Activated CD4-positive, alpha-beta T cell treated with anti-CD3 and anti-CD28 coated beads, Interleukin-2, amount 50 U/mL, for 24 hours (primary cell): ENCODE data around the gene DEF6.

Source experiments
- DNase-seq, 2 donors: peaks; one replicate each; pipeline ENCODE4 v3.0.0-alpha.2; 2020; ENCODE audit warnings: low read depth in 1 of 2, low spot score in 1 of 2

Gene DEF6, protein sequence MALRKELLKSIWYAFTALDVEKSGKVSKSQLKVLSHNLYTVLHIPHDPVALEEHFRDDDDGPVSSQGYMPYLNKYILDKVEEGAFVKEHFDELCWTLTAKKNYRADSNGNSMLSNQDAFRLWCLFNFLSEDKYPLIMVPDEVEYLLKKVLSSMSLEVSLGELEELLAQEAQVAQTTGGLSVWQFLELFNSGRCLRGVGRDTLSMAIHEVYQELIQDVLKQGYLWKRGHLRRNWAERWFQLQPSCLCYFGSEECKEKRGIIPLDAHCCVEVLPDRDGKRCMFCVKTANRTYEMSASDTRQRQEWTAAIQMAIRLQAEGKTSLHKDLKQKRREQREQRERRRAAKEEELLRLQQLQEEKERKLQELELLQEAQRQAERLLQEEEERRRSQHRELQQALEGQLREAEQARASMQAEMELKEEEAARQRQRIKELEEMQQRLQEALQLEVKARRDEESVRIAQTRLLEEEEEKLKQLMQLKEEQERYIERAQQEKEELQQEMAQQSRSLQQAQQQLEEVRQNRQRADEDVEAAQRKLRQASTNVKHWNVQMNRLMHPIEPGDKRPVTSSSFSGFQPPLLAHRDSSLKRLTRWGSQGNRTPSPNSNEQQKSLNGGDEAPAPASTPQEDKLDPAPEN

DNA sequence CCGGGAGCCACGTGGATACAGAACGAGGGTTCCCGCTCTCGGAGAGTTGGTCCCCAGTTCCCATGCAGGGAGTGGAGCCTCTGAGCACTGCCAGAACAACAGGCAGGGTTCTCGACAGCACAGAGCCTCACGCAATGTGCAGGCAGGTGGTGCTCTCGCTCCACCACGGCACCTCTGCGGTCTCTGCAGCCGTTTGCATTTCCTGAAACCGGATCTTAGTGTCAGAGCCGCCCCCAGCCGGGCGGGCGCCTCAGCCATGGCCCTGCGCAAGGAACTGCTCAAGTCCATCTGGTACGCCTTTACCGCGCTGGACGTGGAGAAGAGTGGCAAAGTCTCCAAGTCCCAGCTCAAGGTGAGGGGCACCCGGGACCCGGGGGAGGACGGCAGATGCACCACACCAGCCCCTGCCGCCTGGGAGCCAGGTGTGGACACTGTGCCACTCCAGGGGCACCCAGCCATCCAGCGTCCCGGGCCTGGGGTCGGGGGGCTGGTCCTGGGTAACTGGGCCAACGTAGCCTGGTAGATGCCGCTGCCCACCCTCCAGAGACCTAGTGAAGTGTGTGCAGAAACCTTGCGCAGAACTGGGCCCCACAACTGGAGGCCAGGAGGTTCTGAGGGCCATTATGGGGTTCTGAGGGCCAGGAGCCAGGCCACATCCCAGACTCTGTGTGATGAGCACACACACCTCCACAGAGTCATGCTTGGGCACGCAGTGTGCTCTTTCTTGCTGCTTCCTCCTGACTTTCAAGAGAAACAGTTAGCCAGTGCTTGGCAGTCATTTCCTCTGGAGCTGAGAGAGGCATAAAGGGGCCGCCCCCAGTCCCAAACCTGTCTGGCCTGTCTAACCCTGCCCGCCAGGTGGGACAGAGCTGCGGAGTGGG, at the start of gene DEF6:
DEF6 (plus strand) TSS at position 218 of the 881 bp plus-strand sequence; CDS start at position 257, 39 bp downstream.
- DNase-seq, result peak; percentile 73 to 85

DNA sequence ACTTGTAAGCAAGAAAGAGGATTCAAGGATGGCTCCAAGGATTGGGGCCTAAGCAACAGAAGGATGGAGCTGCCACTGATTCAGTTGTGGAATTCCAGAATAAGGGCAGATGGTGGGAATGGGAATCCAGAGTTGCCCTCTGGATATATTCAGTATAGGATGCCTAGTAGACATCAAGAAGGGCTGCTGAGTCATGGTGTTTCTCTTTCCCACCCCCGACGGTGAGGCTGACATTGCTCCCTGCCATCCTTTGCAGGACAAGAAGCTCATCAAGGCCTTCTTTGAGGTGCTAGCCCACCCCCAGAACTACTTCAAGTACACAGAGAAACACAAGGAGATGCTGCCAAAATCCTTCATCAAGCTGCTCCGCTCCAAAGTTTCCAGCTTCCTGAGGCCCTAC, 49.3 kb upstream of the DEF6 start:
- no peak for DNase-seq

DNA sequence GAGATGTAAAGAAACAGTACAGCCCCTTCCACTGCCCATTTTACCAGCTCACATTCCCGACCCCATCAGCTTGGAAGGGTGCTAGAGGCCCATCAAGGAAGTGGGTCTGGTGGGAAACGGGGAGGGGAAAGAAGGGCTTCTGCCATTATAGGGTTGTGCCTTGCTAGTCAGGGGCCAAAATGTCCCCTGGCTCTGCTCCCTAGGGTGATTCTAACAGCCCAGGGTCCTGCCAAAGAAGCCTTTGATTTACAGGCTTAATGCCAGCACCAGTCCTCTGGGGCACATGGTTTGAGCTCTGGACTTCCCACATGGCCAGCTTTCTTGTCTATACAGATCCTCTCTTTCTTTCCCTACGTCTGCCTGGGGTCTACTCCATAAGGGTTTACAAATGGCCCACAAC, 48.7 kb upstream of the DEF6 start:
- DNase-seq, result no peak

DNA sequence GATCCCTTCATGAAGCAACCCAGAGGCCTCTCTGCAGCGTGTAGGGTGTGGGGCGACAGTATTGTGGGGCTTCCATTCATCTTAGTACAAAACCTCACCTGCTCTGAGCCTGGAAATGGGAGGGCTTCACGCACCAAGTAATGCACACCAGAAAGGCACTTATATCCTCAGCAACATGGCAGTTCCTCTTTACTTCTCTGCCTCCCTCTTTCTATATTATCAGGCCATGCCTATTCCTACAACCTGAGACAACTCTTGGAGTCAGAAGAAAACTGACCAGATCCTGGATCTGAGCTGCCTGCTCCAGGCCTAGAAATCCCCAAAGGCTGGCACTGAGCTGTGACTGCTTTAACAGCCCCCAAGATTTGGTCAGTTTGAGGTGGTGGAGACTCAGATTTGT, 45.7 kb upstream of the DEF6 start:
- DNase-seq, result no peak

DNA sequence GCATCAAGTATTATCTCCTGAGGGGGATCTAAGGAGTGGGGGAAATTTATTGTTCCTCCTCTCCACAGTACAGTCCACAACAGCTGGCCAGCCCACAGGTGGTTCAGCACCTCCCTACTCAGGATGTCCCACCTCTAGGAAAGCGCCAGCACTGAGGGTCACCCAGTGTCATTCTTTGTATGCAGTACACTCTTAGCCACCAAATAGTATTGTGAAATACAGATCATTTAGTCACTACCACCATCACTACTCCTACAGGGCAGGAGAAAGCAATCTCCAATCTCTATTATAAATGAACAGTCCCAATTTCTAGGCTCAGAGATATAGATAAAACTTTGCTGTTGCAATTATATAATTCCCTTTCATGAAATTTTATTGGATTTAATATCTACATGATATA, 44.4 kb upstream of the DEF6 start:
- DNase-seq, result no peak

DNA sequence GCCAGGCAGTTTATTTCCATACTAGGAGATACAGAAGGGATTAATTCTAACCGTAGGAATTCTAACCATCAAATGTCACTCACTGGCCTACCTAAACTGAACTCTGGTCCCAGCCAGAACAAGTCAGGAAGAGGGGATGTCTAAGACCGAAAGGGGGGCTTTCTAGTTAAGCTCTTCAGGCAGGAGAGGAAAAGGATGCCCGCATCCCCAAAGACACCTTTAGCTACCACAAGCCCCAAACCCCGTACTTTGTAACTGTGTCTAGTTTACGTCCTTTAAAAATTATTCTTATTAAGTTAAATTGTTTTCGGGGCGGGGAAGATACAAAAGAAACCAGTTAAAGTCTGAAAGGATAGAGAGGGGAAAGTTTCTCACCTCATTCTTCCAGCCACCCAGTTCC, 39.3 kb upstream of the DEF6 start:
- no peak for DNase-seq

DNA sequence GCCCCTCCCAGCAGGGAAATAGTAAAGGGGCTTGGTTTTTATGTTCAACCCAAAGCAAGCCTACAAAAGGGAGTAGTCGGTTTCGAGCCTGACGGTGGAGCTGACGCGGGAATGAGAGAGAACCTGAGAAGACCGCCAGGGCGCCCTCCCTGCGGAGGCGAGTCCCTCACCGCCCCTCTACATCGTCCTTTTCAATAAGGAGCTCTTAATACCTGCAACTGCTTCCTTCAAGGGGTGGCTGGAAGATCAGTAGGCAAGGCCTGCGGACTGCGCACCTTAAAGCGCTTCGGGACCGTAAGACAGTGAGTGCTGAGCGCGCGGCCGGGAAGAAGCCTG, 38.8 kb upstream of the DEF6 start:
- no peak for DNase-seq

DNA sequence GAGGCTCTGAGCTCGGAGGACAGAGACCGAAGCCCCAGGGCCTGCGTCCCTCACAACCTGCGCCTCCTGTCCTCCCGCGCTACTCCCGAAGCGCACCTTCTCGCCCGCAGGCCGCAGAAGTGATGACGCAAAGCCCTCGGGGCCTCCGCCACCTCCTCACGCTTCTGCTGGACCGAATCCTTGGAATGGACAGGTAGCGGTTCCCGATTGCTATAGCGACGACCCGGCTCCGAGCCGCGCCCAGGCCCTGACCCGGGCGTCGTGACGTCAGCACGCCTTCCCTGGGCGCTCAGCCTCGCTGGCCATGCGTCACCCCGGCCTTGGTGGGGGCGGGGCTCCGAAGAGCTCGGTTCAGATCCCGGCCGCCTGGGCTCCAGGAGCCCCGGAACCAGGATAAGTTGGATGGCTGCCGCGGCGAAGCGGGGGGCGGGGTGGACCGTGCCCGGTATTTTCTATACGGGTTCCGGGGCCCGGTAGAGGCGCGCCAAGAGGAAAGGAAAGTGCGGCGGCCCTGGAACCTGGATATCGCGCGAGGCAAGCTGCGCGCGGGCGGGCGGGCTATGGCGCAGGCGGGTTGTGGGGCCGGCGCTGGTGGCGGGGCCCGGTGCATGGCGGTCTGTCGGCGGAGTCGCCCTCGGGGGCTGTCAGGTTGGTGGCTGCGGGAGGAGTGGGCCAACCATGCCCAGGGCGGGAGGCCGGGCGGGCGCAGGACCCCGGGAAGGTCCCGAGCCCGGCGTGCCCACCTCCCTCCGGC, 38.2 kb upstream of the DEF6 start, which contains the start of gene ZNF76:
ZNF76 (plus strand) TSS at position 542 of the 754 bp plus-strand sequence. CDS start 21,417 bp downstream, outside the sequence.
- DNase-seq, result peak; percentile 77 to 87

DNA sequence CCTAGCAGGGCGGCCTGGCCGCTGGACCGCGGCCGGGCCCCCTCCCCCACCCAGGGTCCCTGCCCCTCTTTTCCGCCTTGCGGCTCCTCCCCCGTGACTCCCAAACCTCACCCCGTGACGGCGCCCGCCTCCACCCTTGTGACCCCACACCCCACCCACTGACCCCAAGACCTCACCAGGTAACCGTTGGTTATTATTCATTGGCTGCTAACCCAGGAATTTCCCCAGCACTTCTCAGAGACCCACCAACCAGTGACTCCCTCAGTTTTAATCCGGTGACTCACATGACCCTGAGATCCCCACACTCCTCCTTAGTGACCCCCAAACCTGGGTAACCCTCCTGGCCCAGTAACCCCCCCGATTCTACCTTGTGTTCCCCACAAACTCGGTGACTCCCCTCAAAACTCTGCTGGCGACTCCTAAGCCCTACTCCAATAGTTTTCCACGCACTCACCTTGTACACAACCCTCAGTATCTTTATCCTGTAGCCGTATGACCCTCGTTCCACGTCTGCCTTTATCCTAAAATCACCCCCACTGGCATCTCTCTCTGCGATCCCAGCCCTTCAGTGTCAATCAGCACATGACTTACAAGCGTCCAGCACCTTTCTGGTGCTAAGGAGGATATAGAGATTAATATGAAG, 37.5 kb upstream of the DEF6 start:
- DNase-seq, result peak; percentile 30 to 45

DNA sequence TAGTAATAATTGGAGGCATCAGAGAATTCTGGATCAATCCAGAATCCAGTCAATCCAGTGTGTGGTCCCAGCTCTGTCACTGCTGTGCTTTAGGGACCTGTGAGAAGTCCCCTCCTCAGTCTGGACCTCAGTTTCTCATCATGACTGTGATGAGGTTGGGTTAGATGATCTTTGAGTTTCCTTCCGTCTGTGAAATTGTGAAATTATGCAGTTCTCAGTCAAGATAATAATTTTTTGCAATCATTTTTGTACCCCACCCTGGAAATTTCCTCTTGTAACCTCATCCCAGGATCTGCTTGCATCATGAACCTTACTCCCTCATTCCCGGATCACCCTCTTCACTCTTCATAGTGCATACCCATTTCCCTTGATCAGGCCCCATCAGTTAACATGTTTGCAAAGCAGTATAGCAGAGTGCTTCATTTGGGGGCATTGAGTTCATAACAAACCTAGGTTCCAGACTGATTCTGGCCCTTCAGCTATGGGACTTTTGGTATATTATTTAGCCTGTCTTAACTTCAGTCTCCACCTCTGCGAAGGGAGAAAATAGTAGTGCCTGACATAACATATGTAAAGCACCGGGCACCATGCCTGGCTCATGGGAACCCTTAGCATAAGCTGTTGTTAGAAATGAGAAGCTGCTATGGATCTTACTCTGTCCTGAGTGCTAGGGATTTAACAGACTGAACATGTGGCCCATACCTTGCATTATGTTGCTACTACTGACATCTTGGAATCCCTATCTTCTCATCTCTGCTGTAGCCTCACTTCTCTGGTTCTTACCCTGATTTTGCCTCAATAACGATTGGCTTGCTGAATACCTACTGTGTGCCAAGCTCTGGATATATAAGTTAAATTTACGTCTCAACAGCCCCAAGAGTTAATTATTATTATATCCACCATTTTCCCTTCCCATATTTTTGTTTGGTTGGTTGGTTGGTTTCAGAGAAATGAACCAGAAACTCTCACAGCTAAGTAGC, 36.7 kb upstream of the DEF6 start:
- no peak for DNase-seq

DNA sequence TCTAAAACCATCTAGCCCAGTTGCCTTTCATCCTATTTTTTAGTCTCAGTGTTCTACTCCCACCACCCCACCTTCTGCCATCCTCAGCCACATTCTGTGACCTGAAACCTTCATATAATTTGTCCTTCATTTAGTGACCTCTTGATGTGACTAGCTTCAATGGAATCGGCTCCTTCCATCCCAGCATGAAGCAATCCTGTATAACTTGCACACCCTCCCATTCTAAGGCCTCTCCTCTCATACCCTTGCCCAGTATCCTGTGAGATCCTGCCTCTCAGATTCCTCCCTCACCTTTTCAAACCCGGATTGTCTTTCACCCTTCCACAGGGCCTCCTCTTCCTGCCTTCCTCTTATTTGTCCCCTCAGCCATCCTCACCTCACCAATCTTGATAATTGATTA, 35.0 kb upstream of the DEF6 start:
- DNase-seq, result no peak

DNA sequence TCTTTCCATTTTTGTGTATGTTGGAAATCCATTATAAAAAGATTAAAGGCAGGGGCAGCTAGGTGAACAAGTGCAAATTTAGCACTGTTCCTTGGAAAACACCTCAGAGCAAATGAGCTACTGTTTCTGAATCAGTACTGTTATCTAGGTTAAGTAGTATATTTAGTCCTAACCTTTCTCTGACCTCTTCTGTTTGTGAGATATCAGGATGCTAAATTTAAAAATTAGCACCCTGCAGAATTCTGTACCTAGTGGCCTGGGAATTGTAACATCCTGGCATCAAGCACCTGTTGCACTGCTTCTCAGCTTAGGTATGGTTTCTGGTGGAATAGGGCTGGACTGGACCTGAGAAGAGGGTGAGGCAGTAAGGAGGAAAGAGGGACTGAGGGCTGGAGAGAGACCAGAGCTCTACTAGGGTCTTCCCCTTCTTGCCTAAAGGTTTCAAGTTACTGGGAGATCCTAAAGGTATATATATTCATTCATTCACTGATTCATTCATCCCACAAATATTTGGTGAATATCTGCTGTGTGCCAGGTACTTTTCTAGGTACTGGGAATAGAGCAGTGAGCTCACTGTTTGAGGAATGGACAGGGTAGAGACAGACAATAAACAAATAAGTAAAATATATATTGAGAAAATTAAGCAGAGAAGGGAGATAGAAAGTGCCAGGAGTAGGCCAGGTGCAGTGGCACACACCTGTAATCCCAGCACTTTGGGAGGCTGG, 32.9 kb upstream of the DEF6 start:
- DNase-seq, result no peak

DNA sequence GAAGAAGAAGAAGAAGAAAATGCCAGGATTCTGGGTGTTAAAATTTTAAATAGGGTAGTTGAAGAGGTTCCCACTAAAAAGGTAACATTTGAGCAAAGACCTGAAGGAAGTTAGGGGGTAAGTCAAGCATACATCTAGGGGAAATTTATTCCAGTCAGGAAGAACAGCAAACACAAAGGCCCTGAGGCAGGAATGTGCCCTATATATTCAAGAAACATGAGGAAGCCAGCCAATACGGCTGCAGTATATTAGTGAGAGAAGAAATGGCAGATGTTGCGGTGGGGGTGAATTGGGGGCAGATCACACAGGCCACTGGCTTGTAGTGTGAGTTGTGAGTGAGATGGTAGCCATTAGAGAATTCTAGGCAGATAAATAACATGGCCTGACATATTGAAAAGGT, 32.1 kb upstream of the DEF6 start:
- no peak for DNase-seq

DNA sequence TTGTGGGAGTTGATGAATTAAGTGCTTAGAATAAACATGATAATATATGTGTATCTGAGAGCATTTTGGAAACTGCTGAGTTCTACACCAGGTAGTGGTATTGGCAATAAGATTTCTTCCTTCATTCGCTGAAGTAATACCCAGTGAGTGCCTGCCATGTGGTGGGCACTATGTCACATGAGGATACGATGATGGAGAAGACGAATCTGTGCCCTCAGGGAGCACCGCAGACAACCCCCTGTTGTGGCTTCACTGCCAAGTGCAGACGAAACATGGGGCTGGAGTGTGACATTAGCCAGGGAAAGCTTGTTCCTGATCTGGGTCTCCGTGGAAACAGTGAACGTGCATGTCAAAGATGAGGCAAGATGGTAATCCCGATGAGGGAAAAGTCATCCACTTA, 30.2 kb upstream of the DEF6 start:
- no peak for DNase-seq

DNA sequence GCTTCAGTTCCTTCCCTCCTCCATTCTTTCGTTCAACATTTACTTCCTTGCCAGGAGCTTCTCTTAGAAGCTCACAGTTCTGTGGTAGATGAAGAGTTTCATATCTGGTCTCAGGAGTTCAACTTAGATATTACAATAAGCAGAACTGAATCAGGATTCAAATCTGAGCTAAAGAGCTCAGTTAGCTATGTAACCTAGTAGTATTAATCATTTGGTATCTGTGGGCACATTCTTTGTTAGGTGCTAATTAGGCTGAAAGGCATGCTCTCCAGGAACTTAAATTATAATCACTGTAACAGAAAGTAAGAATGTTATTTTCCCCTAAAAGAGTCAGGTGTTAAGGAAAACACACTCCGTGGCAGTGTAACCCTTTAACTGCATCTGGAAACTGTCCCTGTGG, 29.7 kb upstream of the DEF6 start:
- no peak for DNase-seq

DNA sequence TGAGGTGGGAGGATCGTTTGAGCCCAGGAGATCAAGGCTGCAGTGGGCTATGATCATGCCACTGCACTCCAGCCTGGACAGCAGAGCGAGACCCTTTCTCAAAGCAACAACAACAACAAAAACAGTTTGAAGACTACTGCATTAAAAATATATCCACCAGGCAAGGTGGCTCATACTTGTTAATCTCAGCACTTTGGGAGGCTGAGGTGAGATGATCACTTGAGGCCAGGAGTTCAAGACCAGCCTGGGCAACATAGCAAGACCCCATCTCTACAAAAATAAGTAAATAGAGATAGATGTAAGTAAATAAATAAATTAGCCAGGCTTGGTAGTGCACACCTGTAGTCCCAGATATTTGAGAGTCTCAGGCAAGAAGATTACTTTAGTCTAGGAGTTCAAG, 25.6 kb upstream of the DEF6 start:
- no peak for DNase-seq

DNA sequence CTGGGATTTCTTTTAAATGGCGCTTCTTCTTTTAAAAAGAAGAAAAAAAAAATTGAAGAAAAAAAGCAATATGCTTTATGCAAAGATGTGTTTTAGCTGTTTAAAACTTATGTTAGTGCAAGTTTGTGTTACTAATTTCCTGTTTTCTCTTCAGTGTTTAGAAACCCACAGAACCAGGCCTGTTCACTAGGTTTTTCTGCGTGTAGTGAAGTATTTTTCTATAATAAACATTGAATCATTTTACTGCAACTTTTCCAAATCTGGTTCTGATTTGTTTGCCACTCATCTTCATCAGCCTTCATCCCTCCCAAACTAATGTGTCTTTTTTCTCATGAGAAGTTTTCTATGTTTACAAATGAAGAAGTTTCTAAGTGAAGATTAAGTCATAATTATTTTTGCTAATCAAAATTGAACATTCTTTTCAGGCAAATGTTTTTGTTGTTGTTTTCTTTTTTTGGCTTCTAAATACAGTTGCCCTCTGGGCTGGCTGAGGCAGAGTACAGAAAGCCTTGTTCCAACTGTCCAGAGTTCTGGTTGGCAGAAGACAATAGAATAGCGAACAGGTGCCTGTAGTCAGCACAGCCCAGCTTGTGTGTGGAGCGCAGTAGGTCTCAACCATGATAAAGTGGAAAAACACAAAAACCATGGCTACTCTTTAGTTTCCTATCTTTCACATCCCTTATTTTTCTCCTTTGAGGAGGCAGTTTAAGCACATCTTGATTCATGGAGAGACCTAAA, 23.6 kb upstream of the DEF6 start:
- DNase-seq, result no peak

DNA sequence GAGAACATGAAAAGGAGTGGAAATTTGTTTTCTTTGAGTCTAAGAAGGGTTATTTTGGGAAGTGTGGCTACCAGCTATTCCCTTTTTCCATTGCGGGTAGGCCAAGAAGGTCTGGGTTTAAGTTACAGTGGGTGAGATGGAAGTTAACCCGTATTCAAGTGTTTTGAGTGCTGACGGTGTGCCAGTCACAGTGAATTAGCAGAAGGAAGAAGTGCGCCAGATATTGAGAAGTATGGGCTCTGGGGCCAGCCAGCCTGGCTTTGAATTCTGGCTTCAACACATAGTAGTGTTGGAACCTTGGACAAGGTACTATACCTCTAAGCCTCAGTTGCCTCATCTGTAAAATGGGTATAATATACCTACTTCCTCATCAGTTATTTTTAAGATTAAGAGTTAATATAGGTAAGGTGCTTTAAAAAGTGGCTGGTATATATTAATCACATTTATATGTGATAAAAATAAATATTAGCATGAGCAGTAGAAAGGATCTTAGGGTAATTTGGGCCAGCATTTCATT, 21.8 kb upstream of the DEF6 start:
- no peak for DNase-seq
